H1 (cell line): ENCODE data around the gene SELENOI. TPM values are rescaled to one million over a fixed set of nuclear protein-coding genes. Genes with fewer than 3 reads are reported as not detected.

ENCODE experiments used
- EGR1 ChIP-seq: IDR thresholded peaks from 2 replicates; pipeline ENCODE4 v1.6.1; 2011; ENCODE audit warnings: low read depth, low read length, borderline replicate concordance
- GABPA ChIP-seq: IDR thresholded peaks from 2 replicates; pipeline ENCODE4 v1.6.1; 2011; ENCODE audit warnings: mild to moderate bottlenecking, low read length, moderate library complexity, borderline replicate concordance; ENCODE audit not compliant: insufficient read depth
- JUND ChIP-seq: IDR thresholded peaks from 2 replicates; pipeline ENCODE4 v1.6.1; 2011; ENCODE audit warnings: mild to moderate bottlenecking, improper control_type of control experiment, low read length
- YY1 ChIP-seq: IDR thresholded peaks from 2 replicates; pipeline ENCODE4 v1.6.1; 2011; ENCODE audit warnings: low read depth, mild to moderate bottlenecking, low read length
- polyA plus RNA-seq, 7 experiments: library from polyadenylated mRNA; depleted of rRNA in 3 of 7; stranded (reverse) in 5 of 7; unstranded in 2 of 7; fragments of >200 nt in 5 of 7; fragments of 200-250 nt in 2 of 7; gene quantifications; 1 replicate in 5 of 7; 2 replicates in 1 of 7; 4 replicates in 1 of 7; pipeline versions ENCODE4 v1.2.1 to v1.2.3, GENCODE V29; 2011 to 2013; ENCODE audit warnings: missing spikeins in 2 of 7, mixed read lengths in 2 of 7
- total RNA-seq: library from RNA; stranded (reverse); fragmentation: NEBNext Ultra II Directional; extraction: Animal tissue kit (Norgen Biotek cat#: 25700); gene quantifications from 2 replicates; pipeline ENCODE4 v1.2.1, GENCODE V29; 2021

The SELENOI gene
- total and polyA plus RNA-seq, 2 of the 8 experiments (the other 6 are each of a cell fraction or from before 2014, with no cell fraction given), result 15.9 to 63.8 TPM

DNA sequence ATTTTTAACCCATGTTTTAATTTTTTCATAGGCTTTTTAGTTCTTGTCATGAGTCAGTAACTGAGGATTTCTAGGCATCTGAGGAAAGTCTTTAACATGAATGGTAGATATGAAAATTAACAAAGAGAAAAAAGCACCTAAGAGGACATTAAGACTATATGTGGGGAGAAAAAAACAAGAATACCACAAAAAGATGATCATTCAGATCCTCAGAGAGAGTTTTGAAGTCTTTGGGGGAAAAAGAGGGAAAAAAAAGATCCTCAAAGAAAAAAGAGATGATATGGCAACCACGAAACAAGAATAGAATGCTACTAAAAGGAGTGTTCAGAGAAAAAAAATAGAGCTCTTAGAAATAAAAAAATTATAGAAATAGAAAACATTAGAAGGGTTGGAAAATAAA is 63.8 kb downstream of the SELENOI start (continued):
- TF ChIP-seq JUND (no peak), GABPA (no peak), YY1 (no peak), EGR1 (no peak)
